Inferior parietal cortex (tissue), 1 donor: Measurements from ENCODE around the gene PSMD12.
"Not testable (repeated sequence)": the region's sequence is repeated elsewhere in the genome, so short reads cannot be mapped to it uniquely, and the experiment has no call there.

ENCODE experiments used
- DNase-seq: peaks from one replicate; pipeline ENCODE4 v3.0.0-alpha.2; 2016; ENCODE audit errors: extremely low spot score

Gene PSMD12

GRCh38 chr17:67358612-67359011 is 7.8 kb downstream of the PSMD12 start:
- no peak for DNase-seq

- no peak for DNase-seq
These were observed 12.3 kb downstream of the PSMD12 start for GRCh38 chr17:67353929-67354574.

GRCh38 chr17:67353161-67353560 is 13.2 kb downstream of the PSMD12 start:
- DNase-seq = no peak

- DNase-seq = no peak
These were observed 17.0 kb downstream of the PSMD12 start for GRCh38 chr17:67349420-67349819.

- DNase-seq = no peak
These were observed 18.6 kb downstream of the PSMD12 start for GRCh38 chr17:67347826-67348225.

- no peak for DNase-seq
These were observed 23.1 kb downstream of the PSMD12 start for GRCh38 chr17:67343237-67343636.

- DNase-seq = not testable (repeated sequence)
These were observed 28.0 kb downstream of the PSMD12 start for GRCh38 chr17:67338353-67338752.

- no peak for DNase-seq
These were observed 29.5 kb downstream of the PSMD12 start for GRCh38 chr17:67336859-67337258.

GRCh38 chr17:67335245-67335835 is 31.0 kb downstream of the PSMD12 start:
- no peak for DNase-seq

GRCh38 chr17:67332162-67332508 is 34.2 kb downstream of the PSMD12 start:
- not testable (repeated sequence) for DNase-seq

- DNase-seq = not testable (repeated sequence)
These were observed 34.8 kb downstream of the PSMD12 start for GRCh38 chr17:67331381-67332161.

- DNase-seq = no peak
These were observed 38.4 kb downstream of the PSMD12 start for GRCh38 chr17:67328026-67328425.

GRCh38 chr17:67326959-67327745 is 39.2 kb downstream of the PSMD12 start:
- DNase-seq = not testable (repeated sequence)

- DNase-seq = no peak
These were observed 39.9 kb downstream of the PSMD12 start for GRCh38 chr17:67326440-67326839.

- no peak for DNase-seq
These were observed 42.0 kb downstream of the PSMD12 start for GRCh38 chr17:67324330-67324729.

- no peak for DNase-seq
These were observed 42.9 kb downstream of the PSMD12 start for GRCh38 chr17:67323445-67323844.

- no peak for DNase-seq
These were observed 44.2 kb downstream of the PSMD12 start for GRCh38 chr17:67322042-67322787.

- DNase-seq = not testable (repeated sequence)
These were observed 44.9 kb downstream of the PSMD12 start for GRCh38 chr17:67321486-67321885.

GRCh38 chr17:67316781-67317180 is 49.6 kb downstream of the PSMD12 start:
- no peak for DNase-seq

- no peak for DNase-seq
These were observed 50.5 kb downstream of the PSMD12 start for GRCh38 chr17:67315865-67316264.

- DNase-seq = no peak
These were observed 54.1 kb downstream of the PSMD12 start for GRCh38 chr17:67312265-67312664.
